NB4 (cell line): ENCODE results near the gene HSPB8.

Source experiments
- DNase-seq: peaks from one replicate; pipeline ENCODE4 v3.0.0; 2010; ENCODE audit warnings: low read depth
- H3K4me3 ChIP-seq: one replicate; pipeline ENCODE4 v1.5.1; 2011; ENCODE audit warnings: mild to moderate bottlenecking, low read depth, low read length, moderate library complexity
- CTCF ChIP-seq: IDR thresholded peaks from one replicate; pipeline ENCODE4 v1.5.1; 2012; ENCODE audit warnings: low read depth, low read length
- MAX ChIP-seq: IDR thresholded peaks from 2 replicates; pipeline ENCODE4 v1.6.1; 2011; ENCODE audit warnings: low read depth, low read length
- MYC ChIP-seq: IDR thresholded peaks from 2 replicates; pipeline ENCODE4 v1.6.1; 2011; ENCODE audit warnings: low read depth, low read length
- POLR2A ChIP-seq: IDR thresholded peaks from 2 replicates; pipeline ENCODE4 v1.6.1; 2011; ENCODE audit warnings: mild to moderate bottlenecking; ENCODE audit not compliant: insufficient read length; ENCODE audit errors: extremely low read depth

The HSPB8 gene

GRCh38 chr12:119153477-119154434, 25.0 kb upstream of the HSPB8 start:
- H3K4me3 ChIP-seq = no peak overlapping the region
- no peak for TF ChIP-seq POLR2A
- no peak for TF ChIP-seq MAX
- no peak for TF ChIP-seq CTCF
- TF ChIP-seq MYC = no peak
- peak; percentile 61 for DNase-seq

GRCh38 chr12:119154435-119154818, 24.3 kb upstream of the HSPB8 start:
- TF ChIP-seq CTCF (no peak), POLR2A (no peak), MYC (no peak), MAX (no peak)
- H3K4me3 ChIP-seq = no peak overlapping the region
- DNase-seq = peak; percentile 26

GRCh38 chr12:119156401-119157044, 22.2 kb upstream of the HSPB8 start:
- no peak overlapping the region for H3K4me3 ChIP-seq
- DNase-seq = no peak
- no peak for TF ChIP-seq MYC
- no peak for TF ChIP-seq CTCF
- TF ChIP-seq POLR2A = no peak
- TF ChIP-seq MAX = no peak

- no peak for DNase-seq
- no peak for TF ChIP-seq CTCF
- TF ChIP-seq POLR2A = no peak
- TF ChIP-seq MAX = no peak
- TF ChIP-seq MYC = no peak
- H3K4me3 ChIP-seq = no peak overlapping the region
Observed at GRCh38 chr12:119157528-119157927, 21.2 kb upstream of the HSPB8 start.

- no peak for DNase-seq
- no peak overlapping the region for H3K4me3 ChIP-seq
- TF ChIP-seq CTCF (no peak), POLR2A (no peak), MYC (no peak), MAX (no peak)
Observed at GRCh38 chr12:119157978-119158377, 20.8 kb upstream of the HSPB8 start.
